ENCODE data around the gene STAT1. TPM values are rescaled to one million over a fixed set of nuclear protein-coding genes. Genes with fewer than 3 reads are reported as not detected.

The STAT1 gene
- total RNA-seq, 2 donors from 2014 or later, result 80.7 to 86.4 TPM

DNA sequence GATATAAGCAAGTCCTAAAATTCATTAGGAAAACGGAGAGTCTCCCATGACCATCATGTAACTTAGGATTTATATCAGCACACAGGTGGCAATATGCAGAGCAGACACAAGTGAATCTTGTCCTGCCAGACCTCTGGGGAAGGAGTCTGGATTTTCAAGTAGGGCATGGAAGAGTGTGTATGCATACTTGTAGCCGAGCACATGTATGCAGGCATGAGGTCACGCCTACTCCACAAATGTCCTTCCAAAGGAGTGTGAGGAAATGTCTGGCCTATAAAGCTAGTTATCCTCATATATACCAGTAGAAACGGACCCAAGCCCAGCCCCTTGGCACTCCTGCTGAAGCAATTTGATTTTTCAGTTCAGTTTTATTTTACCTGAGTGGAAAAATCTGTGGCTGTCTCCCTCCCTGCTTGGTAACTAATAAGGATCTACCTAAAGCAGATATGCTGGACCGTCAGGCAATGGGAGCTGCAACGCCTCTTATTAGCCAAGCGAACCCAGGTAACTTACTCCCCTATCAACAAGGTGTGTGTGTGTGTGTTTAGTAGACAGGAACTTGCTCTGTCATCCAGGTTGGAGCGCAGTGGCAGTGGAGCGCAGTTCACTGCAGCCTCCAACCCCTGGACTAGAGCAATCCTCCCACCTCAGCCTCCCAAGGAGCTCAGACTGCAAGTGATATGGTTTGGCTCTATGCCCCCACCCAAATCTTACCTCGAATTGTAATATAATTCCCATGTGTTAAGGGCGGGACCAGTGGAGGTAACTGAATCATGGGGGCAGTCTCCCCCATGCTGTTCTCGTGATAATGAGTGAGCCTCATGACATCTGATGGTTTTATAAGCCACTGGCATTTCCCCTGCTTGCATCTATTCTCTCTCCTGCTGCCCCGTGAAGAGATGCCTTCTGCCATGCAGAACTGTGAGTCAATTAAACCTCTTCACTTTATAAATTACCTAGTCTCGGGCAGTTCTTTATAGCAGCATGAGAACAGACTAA is 2.8 kb downstream of the STAT1 start:
- ATAC-seq, result no peak
- H3K36me3 Mint-ChIP-seq (ENCODE audit: low read depth), result peaks cover 8% of the 10 kb centered on the region

DNA sequence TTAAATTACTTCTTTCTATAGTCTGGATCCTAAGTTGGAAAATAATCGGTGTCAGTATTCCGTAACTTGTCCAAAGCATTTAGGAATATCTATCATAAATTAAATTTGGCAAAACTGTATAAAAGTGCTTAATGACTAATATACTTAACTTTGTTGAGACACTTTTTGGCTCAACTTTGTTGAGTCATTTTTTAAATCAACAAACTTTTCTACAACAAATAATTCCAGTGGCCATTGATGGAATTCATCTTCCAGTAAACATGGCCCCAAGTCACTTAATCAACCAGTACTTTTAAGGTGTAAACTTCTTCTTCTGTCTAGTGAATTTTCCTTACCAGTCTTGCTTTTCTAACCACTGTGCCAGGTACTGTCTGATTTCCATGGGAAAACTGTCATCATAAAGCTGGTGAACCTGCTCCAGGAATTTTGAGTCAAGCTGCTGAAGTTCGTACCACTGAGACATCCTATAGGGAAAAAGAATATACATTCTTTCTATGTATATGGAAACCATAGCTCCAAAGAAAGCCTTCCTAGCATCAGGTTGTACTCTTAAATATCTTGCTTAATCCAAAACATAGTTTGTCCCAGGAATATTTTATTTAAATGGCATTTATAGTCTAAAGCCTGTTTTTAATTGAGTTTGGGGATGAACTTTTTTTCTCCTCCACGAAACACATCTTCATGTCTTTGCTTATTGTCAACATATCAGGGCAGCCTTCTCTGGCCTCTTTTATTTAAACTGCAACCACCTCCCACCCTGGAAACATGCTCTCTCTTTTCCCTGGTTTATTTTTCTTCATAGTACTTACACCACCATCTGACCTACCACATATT is 4.2 kb downstream of the STAT1 start:
- Mint-ChIP-seq H3K4me3 (peak overlapping the region; percentile 63), H3K27me3 (no peaks in the 10 kb centered on the region), H3K27ac (no peak overlapping the region), H3K4me1 (peaks cover 36% of the 10 kb centered on the region), H3K36me3 (ENCODE audit: low read depth) (peaks cover 10% of the 10 kb centered on the region)
- no peak for DNase-seq
- no peaks in the 10 kb centered on the region for H3K9me3 ChIP-seq (ENCODE audit: control insufficient read depth, low read length, poor library complexity, severe bottlenecking)
- ATAC-seq, result no peak

More for the DNA sequence above, 2.8 kb downstream of the STAT1 start:
- no peak for DNase-seq
- H3K27me3 Mint-ChIP-seq, result no peaks in the 10 kb centered on the region
- peaks cover 36% of the 10 kb centered on the region for H3K4me1 Mint-ChIP-seq
- H3K27ac Mint-ChIP-seq, result no peak overlapping the region
- H3K9me3 ChIP-seq (ENCODE audit: control insufficient read depth, low read length, poor library complexity, severe bottlenecking), result no peaks in the 10 kb centered on the region
- no peak overlapping the region for H3K4me3 Mint-ChIP-seq

DNA sequence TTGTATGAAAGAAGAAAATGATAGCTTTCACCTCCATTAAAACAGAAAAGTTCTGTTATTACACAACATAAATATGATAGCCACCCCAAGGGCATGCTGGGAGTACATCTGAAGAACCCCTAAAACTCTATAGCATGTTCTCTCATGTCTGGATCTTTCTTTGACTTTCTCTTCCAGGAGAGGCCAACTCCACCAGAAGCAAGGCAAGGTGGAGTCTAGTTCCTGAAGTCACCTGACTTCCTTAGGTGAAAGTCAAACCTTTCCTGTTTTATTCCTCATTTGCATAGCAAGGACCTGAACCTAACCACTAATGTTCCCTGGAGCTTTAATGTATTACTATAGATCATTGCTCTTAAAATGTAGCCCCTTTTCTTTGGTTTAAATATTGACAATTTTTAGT is 5.7 kb downstream of the STAT1 start:
- ATAC-seq, result no peak
- no peak for DNase-seq
- Mint-ChIP-seq H3K4me1 (peaks cover 38% of the 10 kb centered on the region), H3K27ac (peak overlapping the region; percentile 74), H3K4me3 (peak overlapping the region; percentile 31), H3K27me3 (no peaks in the 10 kb centered on the region), H3K36me3 (ENCODE audit: low read depth) (peaks cover 15% of the 10 kb centered on the region)
- H3K9me3 ChIP-seq (ENCODE audit: control insufficient read depth, low read length, poor library complexity, severe bottlenecking), result no peaks in the 10 kb centered on the region

GRCh38 chr2:191006997-191007783 is 6.8 kb downstream of the STAT1 start:
- Mint-ChIP-seq H3K27ac (peak overlapping the region; percentile 74), H3K4me1 (peaks cover 41% of the 10 kb centered on the region), H3K4me3 (peak overlapping the region; percentile 37), H3K36me3 (ENCODE audit: low read depth) (peaks cover 15% of the 10 kb centered on the region), H3K27me3 (no peaks in the 10 kb centered on the region)
- DNase-seq (no peak), ATAC-seq (no peak)
- H3K9me3 ChIP-seq (ENCODE audit: control insufficient read depth, low read length, poor library complexity, severe bottlenecking), result no peaks in the 10 kb centered on the region

DNA sequence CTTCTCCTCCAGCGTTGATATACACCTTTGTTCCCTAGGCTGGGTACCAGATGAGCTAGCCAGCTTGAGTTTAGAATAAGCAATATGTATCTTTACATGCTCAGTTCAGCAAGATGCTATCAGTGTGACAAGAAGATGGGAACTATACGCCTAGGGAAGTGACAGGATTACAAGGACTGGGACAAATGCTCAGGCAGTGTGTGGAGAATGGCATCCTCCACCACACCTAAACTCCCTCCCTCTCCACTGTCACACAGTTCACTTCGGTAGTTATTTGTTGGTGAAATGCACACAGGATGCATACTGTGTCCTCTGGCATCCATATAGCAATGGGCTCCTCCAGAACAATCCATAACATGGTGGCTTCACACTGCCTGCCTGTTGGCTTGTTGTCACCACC is 7.7 kb downstream of the STAT1 start:
- Mint-ChIP-seq H3K36me3 (ENCODE audit: low read depth) (peaks cover 15% of the 10 kb centered on the region), H3K4me1 (peaks cover 39% of the 10 kb centered on the region), H3K27me3 (no peaks in the 10 kb centered on the region), H3K27ac (peak overlapping the region; percentile 74), H3K4me3 (no peak overlapping the region)
- H3K9me3 ChIP-seq (ENCODE audit: control insufficient read depth, low read length, poor library complexity, severe bottlenecking), result no peaks in the 10 kb centered on the region
- DNase-seq, result no peak
- no peak for ATAC-seq

GRCh38 chr2:191003405-191004309 is 10.3 kb downstream of the STAT1 start:
- ATAC-seq (no peak), DNase-seq (no peak)
- Mint-ChIP-seq H3K27me3 (no peaks in the 10 kb centered on the region), H3K36me3 (ENCODE audit: low read depth) (peaks cover 16% of the 10 kb centered on the region), H3K4me3 (no peak overlapping the region), H3K27ac (peak overlapping the region; percentile 89), H3K4me1 (peaks cover 34% of the 10 kb centered on the region)
- H3K9me3 ChIP-seq (ENCODE audit: control insufficient read depth, low read length, poor library complexity, severe bottlenecking), result no peaks in the 10 kb centered on the region

DNA sequence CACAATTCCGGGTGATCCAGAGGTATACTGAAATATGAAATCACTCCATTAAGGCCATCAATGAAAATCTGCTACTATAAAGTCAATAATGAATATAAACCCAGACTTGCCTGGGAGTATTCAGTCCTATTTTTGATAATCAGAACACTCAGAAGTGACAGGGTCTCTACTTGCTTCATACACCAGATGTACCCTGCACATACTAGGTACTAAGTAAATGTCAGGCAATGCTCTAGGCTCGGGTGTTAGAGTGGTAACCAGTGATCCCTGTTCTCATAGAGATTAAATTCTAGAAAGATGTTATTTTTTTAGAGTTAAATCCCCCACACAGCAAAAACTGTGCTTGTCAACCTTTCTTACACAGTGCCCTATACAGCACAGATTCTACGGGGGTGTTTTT is 12.3 kb downstream of the STAT1 start:
- H3K36me3 Mint-ChIP-seq (ENCODE audit: low read depth), result peaks cover 17% of the 10 kb centered on the region
- H3K27ac Mint-ChIP-seq, result peak overlapping the region; percentile 89
- H3K27me3 Mint-ChIP-seq, result no peaks in the 10 kb centered on the region

DNA sequence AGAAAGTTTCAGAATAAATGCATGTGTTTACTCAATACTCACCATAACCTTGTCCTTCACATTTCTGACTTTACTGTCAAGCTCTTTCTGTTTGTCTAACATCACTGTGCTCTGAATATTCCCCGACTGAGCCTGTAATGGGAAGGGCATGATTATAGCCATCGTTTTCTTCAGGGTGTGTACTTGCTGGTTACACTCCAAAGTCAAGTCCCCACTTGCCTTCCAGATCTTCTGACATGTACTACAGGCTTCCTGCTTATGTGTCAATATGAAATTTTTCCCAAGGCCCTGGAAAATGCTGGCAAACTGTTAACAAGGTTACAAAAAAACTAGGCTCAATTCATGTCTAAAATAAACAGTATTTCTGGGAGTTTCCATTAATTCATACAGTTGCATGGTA is 12.9 kb downstream of the STAT1 start:
- no peak for ATAC-seq
- Mint-ChIP-seq H3K27ac (peak overlapping the region; percentile 89), H3K36me3 (ENCODE audit: low read depth) (peaks cover 17% of the 10 kb centered on the region), H3K4me1 (peaks cover 30% of the 10 kb centered on the region), H3K27me3 (no peaks in the 10 kb centered on the region), H3K4me3 (no peak overlapping the region)
- no peaks in the 10 kb centered on the region for H3K9me3 ChIP-seq (ENCODE audit: control insufficient read depth, low read length, poor library complexity, severe bottlenecking)
- no peak for DNase-seq

More for the DNA sequence above, 12.3 kb downstream of the STAT1 start:
- DNase-seq, result no peak
- Mint-ChIP-seq H3K4me3 (no peak overlapping the region), H3K4me1 (peaks cover 30% of the 10 kb centered on the region)
- H3K9me3 ChIP-seq (ENCODE audit: control insufficient read depth, low read length, poor library complexity, severe bottlenecking), result no peaks in the 10 kb centered on the region
- ATAC-seq, result no peak

GRCh38 chr2:190999949-191000665 is 13.9 kb downstream of the STAT1 start:
- H3K4me3 Mint-ChIP-seq, result no peak overlapping the region
- H3K9me3 ChIP-seq (ENCODE audit: control insufficient read depth, low read length, poor library complexity, severe bottlenecking), result no peaks in the 10 kb centered on the region
- H3K27ac Mint-ChIP-seq, result peak overlapping the region; percentile 72
- DNase-seq, result no peak
- H3K36me3 Mint-ChIP-seq (ENCODE audit: low read depth), result peaks cover 22% of the 10 kb centered on the region
- no peak for ATAC-seq
- H3K4me1 Mint-ChIP-seq, result peaks cover 37% of the 10 kb centered on the region
- H3K27me3 Mint-ChIP-seq, result no peaks in the 10 kb centered on the region

DNA sequence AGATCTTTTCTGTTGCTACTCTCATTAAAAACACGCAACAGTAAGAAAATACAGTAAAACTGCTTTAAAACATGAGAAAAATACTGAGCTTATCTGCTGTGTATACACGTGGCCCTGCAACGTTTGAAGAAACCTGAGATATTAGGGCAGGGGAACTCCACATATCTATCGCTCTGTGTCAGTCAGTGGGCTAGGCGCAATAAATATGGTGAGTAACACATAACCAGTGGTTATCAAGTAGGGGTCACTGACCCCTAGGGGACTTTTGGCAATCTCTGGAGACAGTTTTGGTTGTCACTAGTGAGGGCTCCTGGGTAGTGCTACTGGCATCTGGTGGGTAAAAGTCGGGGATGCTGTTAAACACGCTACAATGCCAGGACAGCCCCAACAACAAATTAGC is 14.9 kb downstream of the STAT1 start:
- peaks cover 25% of the 10 kb centered on the region for H3K36me3 Mint-ChIP-seq (ENCODE audit: low read depth)
- no peaks in the 10 kb centered on the region for H3K27me3 Mint-ChIP-seq
- H3K4me1 Mint-ChIP-seq, result peaks cover 40% of the 10 kb centered on the region
- H3K4me3 Mint-ChIP-seq, result no peak overlapping the region
- ATAC-seq (peak; percentile 18), DNase-seq (no peak)
- H3K9me3 ChIP-seq (ENCODE audit: control insufficient read depth, low read length, poor library complexity, severe bottlenecking), result no peaks in the 10 kb centered on the region
- peak overlapping the region; percentile 72 for H3K27ac Mint-ChIP-seq

DNA sequence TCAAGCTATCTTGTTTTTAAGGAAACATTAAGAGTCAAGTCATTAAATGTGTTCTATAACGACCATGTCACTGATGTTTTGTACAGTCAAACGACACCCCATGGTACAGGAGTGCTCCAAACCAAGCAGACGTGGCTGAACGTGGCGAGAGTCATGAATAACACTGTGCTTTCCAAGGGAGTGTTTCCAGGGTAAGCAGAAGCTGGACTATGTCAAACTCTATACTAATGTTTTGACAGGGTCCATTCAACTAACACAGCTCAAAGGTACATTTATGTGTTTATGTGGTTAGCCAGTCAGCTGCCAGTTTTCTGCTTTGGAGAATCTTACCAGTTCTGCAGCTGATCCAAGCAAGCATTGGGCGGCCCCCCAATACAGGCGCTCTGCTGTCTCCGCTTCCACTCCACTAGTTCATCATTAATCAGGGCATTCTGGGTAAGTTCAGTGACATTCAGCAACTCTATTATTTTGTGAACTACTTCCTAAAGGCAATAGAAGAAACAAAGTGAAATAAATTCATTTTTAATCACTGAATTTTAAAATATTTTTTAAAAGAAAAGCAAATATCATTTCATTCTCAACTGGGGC is 16.4 kb downstream of the STAT1 start:
- Mint-ChIP-seq H3K27me3 (no peaks in the 10 kb centered on the region), H3K4me1 (peaks cover 42% of the 10 kb centered on the region), H3K36me3 (ENCODE audit: low read depth) (peaks cover 27% of the 10 kb centered on the region), H3K27ac (peak overlapping the region; percentile 81), H3K4me3 (no peak overlapping the region)
- ATAC-seq (no peak), DNase-seq (no peak)
- no peaks in the 10 kb centered on the region for H3K9me3 ChIP-seq (ENCODE audit: control insufficient read depth, low read length, poor library complexity, severe bottlenecking)

Data from T-helper 17 cell (primary cell).